Calu3 (cell line): Measurements from ENCODE around the gene SEMA5A. TPM values are rescaled to one million over a fixed set of nuclear protein-coding genes. Genes with fewer than 3 reads are reported as not detected.

ENCODE experiments used
- BruUV-seq: library from RNA; stranded (reverse); fragments of 400-500 nt; replicated peaks from 2 replicates; lab custom pipeline; 2021; lab: Mats Ljungman, UMichigan
- CTCF ChIA-PET: fragments of 300-600 bp; sonication (Branson Sonifier 250); formaldehyde crosslinking; loops from one replicate; lab custom pipeline; 2022; ENCODE audit warnings: antibody characterized with exemption; lab: Charles Lee
- DNase-seq: peaks from one replicate; pipeline ENCODE4 v3.0.0; 2022
- H3K27ac Mint-ChIP-seq: one replicate; pipeline ENCODE4 v1.8.0; 2022; ENCODE audit warnings: mixed read lengths; ENCODE audit not compliant: unreplicated experiment
- H3K27me3 Mint-ChIP-seq: one replicate; pipeline ENCODE4 v1.8.0; 2022; ENCODE audit warnings: mixed read lengths; ENCODE audit not compliant: unreplicated experiment
- H3K36me3 Mint-ChIP-seq: one replicate; pipeline ENCODE4 v1.8.0; 2022; ENCODE audit warnings: mild to moderate bottlenecking, moderate library complexity, mixed read lengths; ENCODE audit not compliant: insufficient read depth, unreplicated experiment
- H3K4me1 Mint-ChIP-seq: one replicate; pipeline ENCODE4 v1.8.0; 2022; ENCODE audit warnings: mild to moderate bottlenecking, low read depth, mixed read lengths; ENCODE audit not compliant: unreplicated experiment
- H3K4me3 Mint-ChIP-seq: one replicate; pipeline ENCODE4 v1.8.0; 2022; ENCODE audit warnings: mild to moderate bottlenecking, low read depth, moderate library complexity, mixed read lengths; ENCODE audit not compliant: unreplicated experiment
- H3K9me3 Mint-ChIP-seq: one replicate; pipeline ENCODE4 v1.8.0; 2022; ENCODE audit warnings: low read depth, mixed read lengths; ENCODE audit not compliant: unreplicated experiment
- intact Hi-C: fragments of 100-400 bp; cut with micrococcal nuclease; formaldehyde crosslinking; loops from one replicate; pipeline ENCODE4 v1.10.0; 2022; ENCODE audit not compliant: unreplicated experiment
- total RNA-seq: library from RNA; stranded (reverse); gene quantifications from 2 replicates; pipeline ENCODE4 v1.2.3, GENCODE V29; 2022
- TF ChIP-seq, protein P1 (sequence below): fragments of 200-600 bp; IDR thresholded peaks from one replicate; pipeline ENCODE4 v1.8.0; 2022; ENCODE audit warnings: antibody characterized with exemption; ENCODE audit not compliant: unreplicated experiment

The SEMA5A gene
- total RNA-seq, 1 experiment from 2014 or later, result 0.52 TPM

DNA sequence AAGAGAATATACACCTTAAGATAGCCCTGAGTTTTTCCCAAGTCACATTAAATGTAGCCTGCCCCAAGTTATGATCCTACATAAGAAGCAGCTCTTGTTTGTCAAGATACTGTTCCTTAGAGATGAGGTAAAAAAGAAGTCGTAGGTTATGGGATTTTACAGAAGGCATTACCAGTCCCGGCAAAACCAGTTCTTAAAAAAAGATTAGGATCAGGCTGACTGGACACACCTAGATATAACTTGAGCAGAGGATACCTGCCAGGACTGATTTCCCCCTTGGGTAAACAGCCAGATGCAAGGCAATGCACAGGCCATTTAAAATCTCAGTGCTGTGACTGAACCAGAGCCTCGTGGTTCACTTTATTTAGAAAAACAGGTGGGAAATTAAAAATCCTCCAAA is 14.1 kb upstream of the SEMA5A start:
- CTCF ChIA-PET, result no interaction called here
- TF ChIP-seq, protein P1, sequence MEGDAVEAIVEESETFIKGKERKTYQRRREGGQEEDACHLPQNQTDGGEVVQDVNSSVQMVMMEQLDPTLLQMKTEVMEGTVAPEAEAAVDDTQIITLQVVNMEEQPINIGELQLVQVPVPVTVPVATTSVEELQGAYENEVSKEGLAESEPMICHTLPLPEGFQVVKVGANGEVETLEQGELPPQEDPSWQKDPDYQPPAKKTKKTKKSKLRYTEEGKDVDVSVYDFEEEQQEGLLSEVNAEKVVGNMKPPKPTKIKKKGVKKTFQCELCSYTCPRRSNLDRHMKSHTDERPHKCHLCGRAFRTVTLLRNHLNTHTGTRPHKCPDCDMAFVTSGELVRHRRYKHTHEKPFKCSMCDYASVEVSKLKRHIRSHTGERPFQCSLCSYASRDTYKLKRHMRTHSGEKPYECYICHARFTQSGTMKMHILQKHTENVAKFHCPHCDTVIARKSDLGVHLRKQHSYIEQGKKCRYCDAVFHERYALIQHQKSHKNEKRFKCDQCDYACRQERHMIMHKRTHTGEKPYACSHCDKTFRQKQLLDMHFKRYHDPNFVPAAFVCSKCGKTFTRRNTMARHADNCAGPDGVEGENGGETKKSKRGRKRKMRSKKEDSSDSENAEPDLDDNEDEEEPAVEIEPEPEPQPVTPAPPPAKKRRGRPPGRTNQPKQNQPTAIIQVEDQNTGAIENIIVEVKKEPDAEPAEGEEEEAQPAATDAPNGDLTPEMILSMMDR, result no peak
- Mint-ChIP-seq H3K36me3 (no peaks in the 10 kb centered on the region), H3K9me3 (no peaks in the 10 kb centered on the region), H3K27me3 (no peaks in the 10 kb centered on the region), H3K4me3 (no peak overlapping the region), H3K27ac (no peak overlapping the region), H3K4me1 (no peaks in the 10 kb centered on the region)
- intact Hi-C loops, result no loop called here
- DNase-seq, result no peak
- no TSS peak for BruUV-seq

DNA sequence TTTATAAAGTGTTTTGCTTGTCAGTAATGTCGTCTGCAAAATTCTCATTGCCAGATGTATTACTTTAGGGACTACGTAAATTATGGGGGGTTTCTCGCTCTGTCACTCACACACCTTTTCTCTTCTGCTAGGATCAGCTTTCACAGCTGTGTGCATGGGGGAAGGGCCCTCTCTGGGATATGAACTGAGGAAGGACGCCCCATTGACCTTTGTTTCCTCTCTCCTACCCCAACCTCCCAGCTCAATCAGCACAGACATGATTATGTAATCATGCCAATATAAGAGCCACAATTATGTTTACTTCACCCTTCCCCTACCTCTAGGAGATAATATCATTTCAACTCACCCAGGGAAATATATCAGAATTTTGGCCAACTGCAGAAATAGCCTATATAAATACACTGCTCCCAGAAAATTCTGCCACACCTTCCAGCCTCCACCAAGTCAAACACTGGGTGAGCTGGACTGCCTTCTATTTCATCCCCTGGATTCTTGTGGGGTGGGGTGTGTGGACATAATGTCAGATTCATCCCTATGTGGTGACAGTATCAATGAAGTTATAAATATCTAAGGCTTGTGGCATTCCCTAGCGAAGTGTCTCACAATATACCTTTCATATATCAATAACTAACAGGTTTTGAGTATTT is 12.6 kb upstream of the SEMA5A start:
- Mint-ChIP-seq H3K36me3 (no peaks in the 10 kb centered on the region), H3K27me3 (no peaks in the 10 kb centered on the region), H3K4me1 (no peaks in the 10 kb centered on the region), H3K27ac (no peak overlapping the region), H3K9me3 (no peaks in the 10 kb centered on the region), H3K4me3 (no peak overlapping the region)
- TF ChIP-seq, protein P1, result no peak
- BruUV-seq, result no TSS peak
- CTCF ChIA-PET, result no interaction called here
- intact Hi-C loops, result no loop called here
- no peak for DNase-seq

DNA sequence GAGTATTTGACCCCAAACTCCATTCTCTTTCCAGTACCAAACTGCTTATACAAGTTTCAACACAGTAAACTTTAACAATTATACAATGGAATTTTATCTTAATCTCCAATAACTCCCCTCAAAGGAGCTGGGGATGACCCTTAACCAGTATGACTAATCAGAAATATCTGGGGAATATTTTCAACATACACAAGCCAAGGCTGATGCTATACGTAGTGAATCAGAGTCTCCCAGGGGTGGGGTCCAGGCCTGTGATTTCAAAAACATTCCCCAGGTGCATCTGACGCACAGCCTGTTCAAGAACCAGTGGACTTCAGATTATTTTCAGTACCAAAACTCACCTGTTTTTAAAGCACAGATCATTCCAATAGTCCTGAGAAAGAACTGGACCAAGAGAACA is 11.8 kb upstream of the SEMA5A start:
- no peak for DNase-seq
- CTCF ChIA-PET, result no interaction called here
- no peaks in the 10 kb centered on the region for H3K4me1 Mint-ChIP-seq
- H3K9me3 Mint-ChIP-seq, result no peaks in the 10 kb centered on the region
- no TSS peak for BruUV-seq
- no peak overlapping the region for H3K27ac Mint-ChIP-seq
- TF ChIP-seq, protein P1, result no peak
- no peak overlapping the region for H3K4me3 Mint-ChIP-seq
- intact Hi-C loops, result no loop called here
- H3K36me3 Mint-ChIP-seq, result no peaks in the 10 kb centered on the region
- no peaks in the 10 kb centered on the region for H3K27me3 Mint-ChIP-seq

DNA sequence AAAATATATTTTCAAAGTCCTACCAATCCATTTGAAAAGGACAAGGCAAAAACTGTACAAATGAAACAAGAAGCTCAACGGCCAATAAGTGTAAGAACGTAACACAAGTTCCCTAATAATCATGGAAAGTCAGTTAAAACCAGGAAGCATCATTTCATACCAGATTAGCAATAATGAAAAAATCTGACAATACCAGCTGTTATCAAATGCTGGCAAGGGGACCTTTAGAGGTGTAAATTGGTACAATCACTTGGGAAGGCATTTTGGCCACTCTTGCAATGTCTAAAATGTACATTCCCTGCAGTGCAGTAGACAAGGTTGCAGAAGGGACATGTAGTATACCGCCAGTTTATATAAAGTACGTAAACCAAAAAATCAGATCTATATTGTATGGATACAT is 10.1 kb upstream of the SEMA5A start:
- H3K4me1 Mint-ChIP-seq, result no peaks in the 10 kb centered on the region
- no peaks in the 10 kb centered on the region for H3K36me3 Mint-ChIP-seq
- intact Hi-C loops, result no loop called here
- DNase-seq, result no peak
- CTCF ChIA-PET, result no interaction called here
- no peak overlapping the region for H3K4me3 Mint-ChIP-seq
- H3K27ac Mint-ChIP-seq, result no peak overlapping the region
- BruUV-seq, result no TSS peak
- no peaks in the 10 kb centered on the region for H3K9me3 Mint-ChIP-seq
- TF ChIP-seq, protein P1, result no peak
- H3K27me3 Mint-ChIP-seq, result peaks cover 6% of the 10 kb centered on the region
